IMR-90 (cell line): Measurements from ENCODE around the gene PRADC1. TPM values are rescaled to one million over a fixed set of nuclear protein-coding genes. Genes with fewer than 3 reads are reported as not detected.

Experiments used
- ATAC-seq: fragments of 200-7000 bp; cut with Tn5 transposase; 2 replicates; pipeline ENCODE4 v1.9.1; 2020; ENCODE audit warnings: low read depth, mild to moderate bottlenecking, moderate library complexity
- BruUV-seq: library from RNA; stranded (reverse); fragments of 400-500 nt; replicated peaks from 2 replicates; lab custom pipeline; 2021; lab: Mats Ljungman, UMichigan
- CTCF ChIA-PET: fragments of 300-600 bp; formaldehyde crosslinking; extraction: SDS; loops from one replicate; lab custom pipeline; 2021; ENCODE audit warnings: antibody characterized with exemption; lab: Yijun Ruan, JAX
- POLR2A ChIA-PET: fragments of 300-600 bp; sonication (Branson Sonifier 250); formaldehyde crosslinking; loops from one replicate; lab custom pipeline; 2022; ENCODE audit warnings: antibody characterized with exemption; ENCODE audit not compliant: unreplicated experiment; lab: Charles Lee
- DNase-seq: peaks from one replicate; pipeline ENCODE4 v3.0.0; 2013
- H2AFZ ChIP-seq: replicated peaks from 2 replicates; pipeline ENCODE3; 2013; ENCODE audit warnings: low read length, mild to moderate bottlenecking; ENCODE audit not compliant: poor library complexity
- H2AK5ac ChIP-seq: 2 replicates; pipeline ENCODE4 v1.6.1; 2013; ENCODE audit warnings: low read depth, low read length, inconsistent platforms
- H2AK9ac ChIP-seq: replicated peaks from 2 replicates; pipeline ENCODE3; 2013; ENCODE audit warnings: mild to moderate bottlenecking, low read depth, low read length, moderate library complexity; ENCODE audit not compliant: poor library complexity
- H2BK120ac ChIP-seq: 2 replicates; pipeline ENCODE4 v1.6.1; 2013; ENCODE audit warnings: low read depth, low read length, inconsistent platforms
- H2BK15ac ChIP-seq: 3 replicates; pipeline ENCODE4 v1.6.1; 2013; ENCODE audit warnings: low read depth, low read length, inconsistent platforms
- H2BK20ac ChIP-seq: 2 replicates; pipeline ENCODE4 v1.6.1; 2013; ENCODE audit warnings: low read depth, mild to moderate bottlenecking, inconsistent platforms, low read length, moderate library complexity
- H2BK5ac ChIP-seq: 2 replicates; pipeline ENCODE4 v1.6.1; 2013; ENCODE audit warnings: mild to moderate bottlenecking, low read depth, low read length, inconsistent platforms; ENCODE audit not compliant: poor library complexity, severe bottlenecking
- H3K14ac ChIP-seq: replicated peaks from 2 replicates; pipeline ENCODE4 v1.6.1; 2013; ENCODE audit warnings: low read depth, low read length, inconsistent platforms
- H3K18ac ChIP-seq: 2 replicates; pipeline ENCODE4 v1.6.1; 2013; ENCODE audit warnings: low read depth, low read length, control low read depth
- H3K23ac ChIP-seq: 2 replicates; pipeline ENCODE4 v1.6.1; 2013; ENCODE audit warnings: low read depth, low read length, inconsistent platforms
- H3K27ac ChIP-seq: 2 replicates; pipeline ENCODE4 v1.5.1; 2013; ENCODE audit warnings: mild to moderate bottlenecking, control low read depth, low read length; ENCODE audit not compliant: insufficient read depth
- H3K27me3 ChIP-seq: 2 replicates; pipeline ENCODE4 v1.6.1; 2013; ENCODE audit warnings: low read length; ENCODE audit not compliant: control insufficient read depth, insufficient read depth
- H3K36me3 ChIP-seq: 2 replicates; pipeline ENCODE4 v1.6.1; 2013; ENCODE audit warnings: low read length, mixed read lengths; ENCODE audit not compliant: control insufficient read depth, insufficient read depth
- H3K4ac ChIP-seq: 2 replicates; pipeline ENCODE4 v1.6.1; 2013; ENCODE audit warnings: low read depth, low read length, inconsistent platforms
- H3K4me1 ChIP-seq: 2 replicates; pipeline ENCODE4 v1.6.1; 2013; ENCODE audit warnings: low read length, mixed read lengths; ENCODE audit not compliant: control insufficient read depth, insufficient read depth
- H3K4me2 ChIP-seq: 2 replicates; pipeline ENCODE4 v1.6.1; 2013; ENCODE audit warnings: low read depth, mild to moderate bottlenecking, control low read depth, low read length, moderate library complexity
- H3K4me3 ChIP-seq: 2 replicates; pipeline ENCODE4 v1.5.1; 2013; ENCODE audit warnings: low read depth, mild to moderate bottlenecking, control low read depth, low read length, moderate library complexity; ENCODE audit not compliant: insufficient read depth
- H3K56ac ChIP-seq: 2 replicates; pipeline ENCODE4 v1.6.1; 2013; ENCODE audit warnings: low read length, inconsistent platforms; ENCODE audit not compliant: insufficient read depth; ENCODE audit errors: extremely low read depth
- H3K79me1 ChIP-seq, 2 experiments: 2 replicates each; pipeline ENCODE4 v1.6.1; 2013; ENCODE audit warnings: low read length in 2 of 2, inconsistent platforms in 1 of 2, low read depth in 1 of 2
- H3K9ac ChIP-seq: 2 replicates; pipeline ENCODE4 v1.6.1; 2013; ENCODE audit warnings: low read depth, low read length, control low read depth
- H3K9me1 ChIP-seq: 2 replicates; pipeline ENCODE4 v1.6.1; 2013; ENCODE audit warnings: low read length, inconsistent platforms; ENCODE audit not compliant: insufficient read depth
- H3K9me3 ChIP-seq: 2 replicates; pipeline ENCODE4 v1.6.1; 2013; ENCODE audit warnings: low read length; ENCODE audit not compliant: control insufficient read depth, insufficient read depth
- H4K20me1 ChIP-seq: 2 replicates; pipeline ENCODE4 v1.6.1; 2013; ENCODE audit warnings: low read length, inconsistent platforms; ENCODE audit not compliant: insufficient read depth
- H4K5ac ChIP-seq: 2 replicates; pipeline ENCODE4 v1.6.1; 2013; ENCODE audit warnings: mild to moderate bottlenecking, low read depth, low read length, control low read depth
- H4K8ac ChIP-seq, 2 experiments: 2 replicates each; pipeline ENCODE4 v1.6.1; 2013; ENCODE audit warnings: low read depth in 2 of 2, low read length in 2 of 2, control low read depth in 1 of 2, inconsistent platforms in 1 of 2
- H4K91ac ChIP-seq: 2 replicates; pipeline ENCODE4 v1.6.1; 2013; ENCODE audit warnings: low read depth, low read length, inconsistent platforms; ENCODE audit not compliant: insufficient read depth
- CEBPB ChIP-seq: IDR thresholded peaks from 2 replicates; pipeline ENCODE4 v1.6.1; 2012; ENCODE audit warnings: low read depth, low read length, improper control_type of control experiment
- CHD1 ChIP-seq: IDR thresholded peaks from 2 replicates; pipeline ENCODE4 v1.6.1; 2012; ENCODE audit warnings: low read depth, low read length, improper control_type of control experiment
- ELK1 ChIP-seq: fragments of 150-350 bp; IDR thresholded peaks from 2 replicates; pipeline ENCODE4 v1.6.1; 2016; ENCODE audit warnings: low read depth, mild to moderate bottlenecking, low read length, moderate library complexity, borderline replicate concordance
- MAFK ChIP-seq: IDR thresholded peaks from 2 replicates; pipeline ENCODE4 v1.6.1; 2012; ENCODE audit warnings: low read depth, low read length, improper control_type of control experiment
- MXI1 ChIP-seq: IDR thresholded peaks from 2 replicates; pipeline ENCODE4 v1.6.1; 2012; ENCODE audit warnings: low read depth, mild to moderate bottlenecking, low read length, moderate library complexity, borderline replicate concordance
- NFE2L2 ChIP-seq: fragments of 150-350 bp; IDR thresholded peaks from 2 replicates; pipeline ENCODE4 v1.6.1; 2016; ENCODE audit warnings: low read depth, mild to moderate bottlenecking, low read length
- POLR2A ChIP-seq: IDR thresholded peaks from 2 replicates; pipeline ENCODE4 v1.6.1; 2012; ENCODE audit warnings: mild to moderate bottlenecking, low read depth, low read length
- RAD21 ChIP-seq: IDR thresholded peaks from 2 replicates; pipeline ENCODE4 v1.6.1; 2012; ENCODE audit warnings: low read length, improper control_type of control experiment
- RFX5 ChIP-seq: IDR thresholded peaks from 2 replicates; pipeline ENCODE4 v1.8.0; 2012; ENCODE audit warnings: low read depth, mild to moderate bottlenecking, low read length, moderate library complexity
- SMC3 ChIP-seq: fragments of 150-350 bp; IDR thresholded peaks from 2 replicates; pipeline ENCODE4 v1.6.1; 2016; ENCODE audit warnings: low read depth, mild to moderate bottlenecking, antibody characterized with exemption, low read length, moderate library complexity
- WGBS, 2 experiments: methylation state at CpG; one replicate each; pipeline versions ENCODE4 v1.1.5 to v1.1.7; 2013; ENCODE audit warnings: missing lambda C conversion rate in 2 of 2; ENCODE audit not compliant: insufficient read length in 1 of 2; ENCODE audit errors: extremely low coverage in 2 of 2; 5-methylcytosine and 5-hydroxymethylcytosine counted together
- dilution Hi-C: fragments of 300-500 bp; cut with HindIII; formaldehyde crosslinking; loops from one replicate; pipeline ENCODE4 v1.14.3; 2018; ENCODE audit warnings: low sequenced_read_pairs; ENCODE audit not compliant: unreplicated experiment
- in situ Hi-C: fragments of 300-500 bp; cut with MboI; formaldehyde crosslinking; loops from 3 replicates; pipeline ENCODE4 v1.14.3; 2019; ENCODE audit warnings: low sequenced_read_pairs, inconsistent platforms, mixed read lengths
- intact Hi-C: fragments of 100-400 bp; cut with micrococcal nuclease; formaldehyde crosslinking; loops from 2 replicates; pipeline ENCODE4 v1.10.0; 2022
- polyA plus RNA-seq, 3 experiments: library from polyadenylated mRNA; depleted of rRNA; stranded (reverse); fragments of >200 nt; gene quantifications; 2 replicates each; pipeline ENCODE4 v1.2.3, GENCODE V29; 2012; ENCODE audit warnings: low replicate concordance in 1 of 3
- total RNA-seq: library from RNA; depleted of rRNA; stranded (reverse); fragments of >200 nt; gene quantifications from 2 replicates; pipeline ENCODE4 v1.2.3, GENCODE V29; 2012
- TF ChIP-seq, protein P1 (sequence below): conservative IDR thresholded peaks from 2 replicates; pipeline ENCODE4 v1.5.1; 2012; ENCODE audit warnings: mild to moderate bottlenecking, low read depth, low read length, improper control_type of control experiment
- TF ChIP-seq, protein P2 (sequence below): fragments of 150-350 bp; IDR thresholded peaks from 2 replicates; pipeline ENCODE4 v1.6.1; 2017; ENCODE audit warnings: mild to moderate bottlenecking, antibody characterized with exemption, low read length, low read depth

Gene PRADC1
- total and polyA plus RNA-seq, 2 of the 4 experiments (the other 2 are of a cell fraction), result 13.1 to 18.4 TPM

- no peak for TF ChIP-seq RFX5
- TF ChIP-seq CEBPB, result no peak
- no peak for TF ChIP-seq CHD1
- no peak for TF ChIP-seq MAFK
- no peak for TF ChIP-seq NFE2L2
- no peak for TF ChIP-seq POLR2A
- TF ChIP-seq SMC3, result no peak
- TF ChIP-seq, protein P1, sequence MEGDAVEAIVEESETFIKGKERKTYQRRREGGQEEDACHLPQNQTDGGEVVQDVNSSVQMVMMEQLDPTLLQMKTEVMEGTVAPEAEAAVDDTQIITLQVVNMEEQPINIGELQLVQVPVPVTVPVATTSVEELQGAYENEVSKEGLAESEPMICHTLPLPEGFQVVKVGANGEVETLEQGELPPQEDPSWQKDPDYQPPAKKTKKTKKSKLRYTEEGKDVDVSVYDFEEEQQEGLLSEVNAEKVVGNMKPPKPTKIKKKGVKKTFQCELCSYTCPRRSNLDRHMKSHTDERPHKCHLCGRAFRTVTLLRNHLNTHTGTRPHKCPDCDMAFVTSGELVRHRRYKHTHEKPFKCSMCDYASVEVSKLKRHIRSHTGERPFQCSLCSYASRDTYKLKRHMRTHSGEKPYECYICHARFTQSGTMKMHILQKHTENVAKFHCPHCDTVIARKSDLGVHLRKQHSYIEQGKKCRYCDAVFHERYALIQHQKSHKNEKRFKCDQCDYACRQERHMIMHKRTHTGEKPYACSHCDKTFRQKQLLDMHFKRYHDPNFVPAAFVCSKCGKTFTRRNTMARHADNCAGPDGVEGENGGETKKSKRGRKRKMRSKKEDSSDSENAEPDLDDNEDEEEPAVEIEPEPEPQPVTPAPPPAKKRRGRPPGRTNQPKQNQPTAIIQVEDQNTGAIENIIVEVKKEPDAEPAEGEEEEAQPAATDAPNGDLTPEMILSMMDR, result no peak
- no peak for TF ChIP-seq MXI1
- TF ChIP-seq, protein P2, sequence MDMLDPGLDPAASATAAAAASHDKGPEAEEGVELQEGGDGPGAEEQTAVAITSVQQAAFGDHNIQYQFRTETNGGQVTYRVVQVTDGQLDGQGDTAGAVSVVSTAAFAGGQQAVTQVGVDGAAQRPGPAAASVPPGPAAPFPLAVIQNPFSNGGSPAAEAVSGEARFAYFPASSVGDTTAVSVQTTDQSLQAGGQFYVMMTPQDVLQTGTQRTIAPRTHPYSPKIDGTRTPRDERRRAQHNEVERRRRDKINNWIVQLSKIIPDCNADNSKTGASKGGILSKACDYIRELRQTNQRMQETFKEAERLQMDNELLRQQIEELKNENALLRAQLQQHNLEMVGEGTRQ, result no peak
- TF ChIP-seq RAD21, result no peak
- TF ChIP-seq ELK1, result no peak
- Histone ChIP-seq H4K91ac (no peak overlapping the region), H3K27me3 (no peaks in the 10 kb centered on the region), H2BK120ac (no peak overlapping the region), H3K14ac (no peak overlapping the region), H3K36me3 (peaks cover 18% of the 10 kb centered on the region), H4K5ac (no peak overlapping the region), H3K4me3 (no peak overlapping the region), H2BK15ac (no peak overlapping the region), H3K27ac (no peak overlapping the region), H3K4me1 (no peaks in the 10 kb centered on the region), H3K56ac (no peak overlapping the region), H2BK5ac (no peak overlapping the region), H3K9me1 (peaks cover 7% of the 10 kb centered on the region; the same call in 1 of the 2 replicates), H2AK9ac (no peak overlapping the region), H4K8ac (no peak overlapping the region), H3K4ac (no peak overlapping the region), H3K4me2 (no peak overlapping the region), H3K18ac (no peak overlapping the region), H2AK5ac (no peak overlapping the region), H2BK20ac (no peak overlapping the region), H3K9me3 (no peaks in the 10 kb centered on the region), H3K23ac (no peak overlapping the region), H3K79me1 (no peaks in the 10 kb centered on the region; a peak in 1 of 4 replicates), H2AFZ (no peak overlapping the region), H4K20me1 (peaks cover 8% of the 10 kb centered on the region), H3K9ac (no peak overlapping the region)
- DNase-seq (no peak), ATAC-seq (no peak)
- intact Hi-C loops, result no loop called here
- BruUV-seq, result no TSS peak
- dilution Hi-C loops, result no loop called here
- in situ Hi-C loops, result no loop called here
- CTCF ChIA-PET, result interaction anchor here (1.1 kb wide), 1 partner anchor 17 kb away, joined by 3 read pairs; no protein-coding TSS in a partner anchor
- POLR2A ChIA-PET, result no interaction called here
- no CpG with 5 or more reads among the region's 8 CpGs for WGBS, 2 experiments
Measured at GRCh38 chr2:73258186-73258912, 25.3 kb upstream of the PRADC1 start.
